ENCODE measurements around the gene NFIB.

Gene NFIB

GRCh38 chr9:14320271-14321181 is 6.6 kb upstream of the NFIB start:
- no peak for DNase-seq (ENCODE audit: low read depth in 2 of 2)

GRCh38 chr9:14318934-14319580 is 5.1 kb upstream of the NFIB start:
- no peak for DNase-seq (ENCODE audit: low read depth in 2 of 2)

- no peak for DNase-seq (ENCODE audit: low read depth in 2 of 2)
Observed at GRCh38 chr9:14318361-14318760, 4.4 kb upstream of the NFIB start.

- no peak for DNase-seq (ENCODE audit: low read depth in 2 of 2)
Observed at GRCh38 chr9:14317667-14318320, 3.9 kb upstream of the NFIB start.

- DNase-seq (ENCODE audit: low read depth in 2 of 2) = no peak
Observed at GRCh38 chr9:14316602-14317300, 2.8 kb upstream of the NFIB start.

GRCh38 chr9:14315875-14316601 is 2.1 kb upstream of the NFIB start:
- DNase-seq (ENCODE audit: low read depth in 2 of 2) = no peak

- no peak for DNase-seq (ENCODE audit: low read depth in 2 of 2)
Observed at GRCh38 chr9:14314929-14315874, 1.3 kb upstream of the NFIB start.

- no peak for DNase-seq (ENCODE audit: low read depth in 2 of 2)
Observed at GRCh38 chr9:14314424-14314928, 535 bp upstream of the NFIB start.

GRCh38 chr9:14313378-14313940 is 482 bp downstream of the NFIB start:
- DNase-seq (ENCODE audit: low read depth in 2 of 2) = no peak

GRCh38 chr9:14312719-14313377 is 1.1 kb downstream of the NFIB start:
- DNase-seq (ENCODE audit: low read depth in 2 of 2) = no peak

GRCh38 chr9:14311956-14312685 is 1.8 kb downstream of the NFIB start:
- no peak for DNase-seq (ENCODE audit: low read depth in 2 of 2)

- no peak for DNase-seq (ENCODE audit: low read depth in 2 of 2)
Observed at GRCh38 chr9:14311171-14311949, 2.6 kb downstream of the NFIB start.

GRCh38 chr9:14310311-14310710 is 3.6 kb downstream of the NFIB start:
- no peak for DNase-seq (ENCODE audit: low read depth in 2 of 2)

GRCh38 chr9:14309403-14309802 is 4.5 kb downstream of the NFIB start:
- no peak for DNase-seq (ENCODE audit: low read depth in 2 of 2)

GRCh38 chr9:14308853-14309145 is 5.1 kb downstream of the NFIB start:
- DNase-seq (ENCODE audit: low read depth in 2 of 2) = no peak

- DNase-seq (ENCODE audit: low read depth in 2 of 2) = no peak
Observed at GRCh38 chr9:14307989-14308852, 5.7 kb downstream of the NFIB start.
